OCI-LY7 (cell line): ENCODE data around the gene ZNF335. TPM values are rescaled to one million over a fixed set of nuclear protein-coding genes. Genes with fewer than 3 reads are reported as not detected.
"Not testable (repeated sequence)": the region's sequence is repeated elsewhere in the genome, so short reads cannot be mapped to it uniquely, and the experiment has no call there.

Experiments used
- BruUV-seq: library from RNA; stranded (reverse); fragments of 400-500 nt; replicated peaks from 2 replicates; lab custom pipeline; 2021; lab: Mats Ljungman, UMichigan
- CTCF ChIA-PET: fragments of 300-600 bp; sonication (Branson Sonifier 250); formaldehyde crosslinking; loops from one replicate; lab custom pipeline; 2022; ENCODE audit warnings: antibody characterized with exemption; ENCODE audit not compliant: unreplicated experiment; lab: Charles Lee
- POLR2A ChIA-PET: fragments of 300-600 bp; sonication (Branson Sonifier 250); formaldehyde crosslinking; loops from one replicate; lab custom pipeline; 2022; ENCODE audit warnings: antibody characterized with exemption; lab: Charles Lee
- DNase-seq: peaks from one replicate; pipeline ENCODE4 v3.0.0-alpha.2; 2015; ENCODE audit warnings: low spot score
- H2AFZ ChIP-seq: fragments of 200-600 bp; sonication (generic), shearing (Covaris generic); 2 replicates; pipeline ENCODE4 v1.6.1; 2014; ENCODE audit warnings: mild to moderate bottlenecking, antibody characterized with exemption, low read length, moderate library complexity
- H3K27ac ChIP-seq: fragments of 200-600 bp; sonication (generic); 2 replicates; pipeline ENCODE4 v1.5.1; 2014; ENCODE audit warnings: mixed run types, low read depth, mild to moderate bottlenecking, moderate library complexity, low read length, inconsistent platforms; ENCODE audit not compliant: poor library complexity, severe bottlenecking
- H3K36me3 ChIP-seq: fragments of 200-600 bp; sonication (generic); 2 replicates; pipeline ENCODE4 v1.6.1; 2014; ENCODE audit warnings: mild to moderate bottlenecking, antibody characterized with exemption, low read length, moderate library complexity, mixed read lengths; ENCODE audit not compliant: insufficient read depth
- H3K4me1 ChIP-seq: fragments of 200-600 bp; sonication (generic); 2 replicates; pipeline ENCODE4 v1.5.1; 2014; ENCODE audit warnings: mild to moderate bottlenecking, low read length; ENCODE audit not compliant: insufficient read depth, poor library complexity, severe bottlenecking
- H3K4me2 ChIP-seq: fragments of 200-600 bp; sonication (generic); 2 replicates; pipeline ENCODE4 v1.6.1; 2014; ENCODE audit warnings: mild to moderate bottlenecking, low read length
- H3K4me3 ChIP-seq: fragments of 200-600 bp; sonication (generic); 2 replicates; pipeline ENCODE4 v1.5.1; 2014; ENCODE audit warnings: mild to moderate bottlenecking, low read depth, low read length; ENCODE audit not compliant: poor library complexity, severe bottlenecking
- H3K79me2 ChIP-seq: fragments of 200-600 bp; sonication (generic); 2 replicates; pipeline ENCODE4 v1.6.1; 2016; ENCODE audit warnings: low read depth, mild to moderate bottlenecking, low read length, moderate library complexity, mixed read lengths; ENCODE audit not compliant: insufficient read depth
- H3K9me2 ChIP-seq: fragments of 200-600 bp; sonication (generic); 2 replicates; pipeline ENCODE4 v1.6.1; 2016; ENCODE audit warnings: mild to moderate bottlenecking, low read length, mixed read lengths; ENCODE audit not compliant: insufficient read depth
- H3K9me3 ChIP-seq: fragments of 200-600 bp; sonication (generic); 2 replicates; pipeline ENCODE4 v1.6.1; 2014; ENCODE audit warnings: mild to moderate bottlenecking, mixed run types, low read length, mixed read lengths
- H4K20me1 ChIP-seq: fragments of 200-600 bp; sonication (generic); 2 replicates; pipeline ENCODE4 v1.6.1; 2014; ENCODE audit warnings: mild to moderate bottlenecking, antibody characterized with exemption, low read length, moderate library complexity, mixed read lengths; ENCODE audit not compliant: insufficient read depth
- EZH2phosphoT487 ChIP-seq: fragments of 200-600 bp; sonication (generic); IDR thresholded peaks from 2 replicates; pipeline ENCODE4 v1.6.1; 2018; ENCODE audit warnings: low read depth, borderline replicate concordance, mild to moderate bottlenecking, mixed run types, antibody characterized with exemption, low read length, moderate library complexity, mixed read lengths
- intact Hi-C: fragments of 100-400 bp; cut with micrococcal nuclease; formaldehyde crosslinking; loops from one replicate; pipeline ENCODE4 v1.10.0; 2022; ENCODE audit not compliant: unreplicated experiment
- total RNA-seq, 2 experiments: library from RNA; depleted of rRNA in 1 of 2; stranded (reverse); fragments of >200 nt in 1 of 2; shearing (Covaris generic) in 1 of 2; gene quantifications; 2 replicates each; pipeline ENCODE4 v1.2.3, GENCODE V29; 2014 to 2022
- TF ChIP-seq, protein P1 (sequence below): fragments of 200-600 bp; sonication (generic); conservative IDR thresholded peaks from 2 replicates; pipeline ENCODE4 v1.5.1; 2014; ENCODE audit warnings: mild to moderate bottlenecking, antibody characterized with exemption, low read length, moderate library complexity, mixed read lengths

Gene ZNF335
- total RNA-seq, 2 experiments from 2014 or later = 21.0 to 28.4 TPM

DNA sequence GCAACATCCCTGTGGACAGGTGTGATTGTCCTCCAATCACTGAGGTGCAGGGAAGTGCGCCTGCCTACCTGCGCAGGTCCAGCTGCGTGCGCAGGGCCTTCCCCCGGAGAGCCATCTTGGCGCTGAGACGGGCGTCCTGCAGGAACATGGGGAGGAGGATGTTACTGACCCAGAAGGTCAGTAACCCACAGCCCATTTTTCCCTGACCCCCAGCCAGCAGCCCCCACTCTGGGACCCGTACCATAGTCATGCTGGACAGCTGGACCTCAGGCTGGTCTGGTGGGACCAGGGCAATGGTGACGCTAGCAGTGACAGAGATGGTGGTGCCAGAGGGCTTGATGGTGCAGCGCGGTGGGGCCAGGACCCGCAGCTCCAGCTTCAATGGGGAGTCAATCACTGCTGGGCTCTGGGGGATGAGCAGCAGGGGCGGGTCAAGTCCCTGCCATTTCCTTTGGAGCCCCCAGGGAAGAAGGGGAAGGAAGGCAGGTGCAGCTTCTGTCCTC is 69.8 kb downstream of the ZNF335 start:
- no peaks in the 10 kb centered on the region for H3K9me3 ChIP-seq
- no peaks in the 10 kb centered on the region for H3K79me2 ChIP-seq
- TF ChIP-seq, protein P1, sequence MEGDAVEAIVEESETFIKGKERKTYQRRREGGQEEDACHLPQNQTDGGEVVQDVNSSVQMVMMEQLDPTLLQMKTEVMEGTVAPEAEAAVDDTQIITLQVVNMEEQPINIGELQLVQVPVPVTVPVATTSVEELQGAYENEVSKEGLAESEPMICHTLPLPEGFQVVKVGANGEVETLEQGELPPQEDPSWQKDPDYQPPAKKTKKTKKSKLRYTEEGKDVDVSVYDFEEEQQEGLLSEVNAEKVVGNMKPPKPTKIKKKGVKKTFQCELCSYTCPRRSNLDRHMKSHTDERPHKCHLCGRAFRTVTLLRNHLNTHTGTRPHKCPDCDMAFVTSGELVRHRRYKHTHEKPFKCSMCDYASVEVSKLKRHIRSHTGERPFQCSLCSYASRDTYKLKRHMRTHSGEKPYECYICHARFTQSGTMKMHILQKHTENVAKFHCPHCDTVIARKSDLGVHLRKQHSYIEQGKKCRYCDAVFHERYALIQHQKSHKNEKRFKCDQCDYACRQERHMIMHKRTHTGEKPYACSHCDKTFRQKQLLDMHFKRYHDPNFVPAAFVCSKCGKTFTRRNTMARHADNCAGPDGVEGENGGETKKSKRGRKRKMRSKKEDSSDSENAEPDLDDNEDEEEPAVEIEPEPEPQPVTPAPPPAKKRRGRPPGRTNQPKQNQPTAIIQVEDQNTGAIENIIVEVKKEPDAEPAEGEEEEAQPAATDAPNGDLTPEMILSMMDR = no peak
- TF ChIP-seq EZH2phosphoT487 = no peak
- H4K20me1 ChIP-seq = no peaks in the 10 kb centered on the region
- no peaks in the 10 kb centered on the region for H3K36me3 ChIP-seq
- H3K9me2 ChIP-seq = no peaks in the 10 kb centered on the region
- H3K4me1 ChIP-seq = peaks cover 7% of the 10 kb centered on the region
- H3K4me3 ChIP-seq = no peak overlapping the region
- no peak for DNase-seq
- CTCF ChIA-PET = no interaction called here
- H3K4me2 ChIP-seq = no peak overlapping the region
- no peak overlapping the region for H2AFZ ChIP-seq
- no peak overlapping the region for H3K27ac ChIP-seq
- BruUV-seq = no TSS peak
- intact Hi-C loops = no loop called here
- POLR2A ChIA-PET = interaction anchor here (1.3 kb wide), 1 partner anchor 25 kb away, joined by 3 read pairs; no protein-coding TSS in a partner anchor

GRCh38 chr20:45901332-45901731 is 70.7 kb downstream of the ZNF335 start:
- CTCF ChIA-PET = not testable (repeated sequence)
- POLR2A ChIA-PET = interaction anchor here (1.3 kb wide), 1 partner anchor 26 kb away, joined by 3 read pairs; no protein-coding TSS in a partner anchor

DNA sequence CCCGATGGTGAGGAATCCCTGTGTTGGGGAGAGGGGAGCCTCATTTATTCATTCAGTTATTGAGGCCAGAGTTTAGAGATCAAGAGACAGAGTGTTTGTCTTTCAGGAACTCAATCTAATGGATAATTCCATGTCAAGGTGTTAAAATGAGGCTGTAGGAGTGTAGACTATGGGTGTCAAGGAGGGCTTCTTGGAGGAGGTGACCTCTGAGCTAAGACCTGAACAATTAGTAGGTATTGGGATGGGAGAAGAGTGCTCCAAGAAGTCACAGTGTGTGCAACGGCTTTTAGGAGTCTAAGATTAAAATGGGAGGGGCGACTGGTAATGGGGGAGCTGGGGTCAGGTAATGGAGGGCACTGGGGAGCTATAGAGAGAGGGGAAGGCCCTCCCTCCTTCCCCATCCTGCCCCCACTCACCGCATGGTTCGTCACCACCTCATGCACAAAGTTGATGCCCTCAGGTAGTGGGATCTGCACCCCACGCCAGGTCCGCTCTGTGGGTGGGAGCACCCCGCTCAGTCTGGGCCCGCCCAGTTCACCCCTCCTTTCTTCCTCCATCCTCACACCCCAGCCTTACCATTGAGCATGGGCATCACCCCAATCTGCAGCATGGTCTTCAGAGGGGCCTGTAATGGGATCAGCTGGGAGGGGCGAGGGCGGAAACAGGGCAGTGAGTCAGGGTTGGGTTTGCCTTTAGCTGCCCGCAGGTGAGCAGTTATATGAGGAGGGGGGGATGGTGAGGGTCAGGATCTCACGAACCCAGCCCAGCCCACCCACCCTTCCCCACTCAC is 72.8 kb downstream of the ZNF335 start:
- no TSS peak for BruUV-seq
- CTCF ChIA-PET = no interaction called here

More at GRCh38 chr20:45901332-45901731, 70.7 kb downstream of the ZNF335 start:
- H4K20me1 ChIP-seq, H3K4me1 ChIP-seq, intact Hi-C loops, DNase-seq, H3K4me2 ChIP-seq, H3K9me3 ChIP-seq, H3K36me3 ChIP-seq, H3K4me3 ChIP-seq, H3K79me2 ChIP-seq, H3K27ac ChIP-seq, H3K9me2 ChIP-seq, BruUV-seq, H2AFZ ChIP-seq: not testable (repeated sequence)

More for the DNA sequence above, 72.8 kb downstream of the ZNF335 start:
- no peak for DNase-seq
- no peak overlapping the region for H3K27ac ChIP-seq
- intact Hi-C loops = no loop called here
- no peaks in the 10 kb centered on the region for H3K9me3 ChIP-seq
- no peak overlapping the region for H2AFZ ChIP-seq
- no peak for TF ChIP-seq EZH2phosphoT487
- TF ChIP-seq, protein P1 = no peak
- no peak overlapping the region for H3K4me2 ChIP-seq
- peaks cover 4% of the 10 kb centered on the region for H3K36me3 ChIP-seq
- H4K20me1 ChIP-seq = no peaks in the 10 kb centered on the region
- H3K9me2 ChIP-seq = no peaks in the 10 kb centered on the region
- no peak overlapping the region for H3K4me3 ChIP-seq
- peaks cover 7% of the 10 kb centered on the region for H3K4me1 ChIP-seq
- POLR2A ChIA-PET = no interaction called here
- no peaks in the 10 kb centered on the region for H3K79me2 ChIP-seq

Other genes with a start within 250 kb of the ZNF335 start
- not detected in 2 replicates for gene SPINT4, start 249.9 kb downstream of the ZNF335 start, total RNA-seq (2014; rRNA removed; shearing (Covaris generic))
- not detected in 2 replicates for gene SPINT4, start 249.9 kb downstream of the ZNF335 start, total RNA-seq (2022)
- not detected in 2 replicates for gene WFDC3, start 180.3 kb downstream of the ZNF335 start, total RNA-seq (2014; rRNA removed; shearing (Covaris generic))
- not detected in 2 replicates for gene WFDC3, start 180.3 kb downstream of the ZNF335 start, total RNA-seq (2022)
- 25.8 and 30.5 TPM in 2 replicates for gene DNTTIP1, start 180.2 kb downstream of the ZNF335 start, total RNA-seq (2014; rRNA removed; shearing (Covaris generic))
- 38.7 and 38.8 TPM in 2 replicates for gene DNTTIP1, start 180.2 kb downstream of the ZNF335 start, total RNA-seq (2022)
- 225 and 269 TPM in 2 replicates for gene UBE2C, start 159.6 kb downstream of the ZNF335 start, total RNA-seq (2014; rRNA removed; shearing (Covaris generic))
- gene UBE2C, start 159.6 kb downstream of the ZNF335 start, total RNA-seq (2022) = 222 and 255 TPM in 2 replicates
- not detected in 2 replicates for gene TNNC2, start 144.9 kb downstream of the ZNF335 start, total RNA-seq (2014; rRNA removed; shearing (Covaris generic))
- gene TNNC2, start 144.9 kb downstream of the ZNF335 start, total RNA-seq (2022) = not detected in 2 replicates
- gene SNX21, start 138.4 kb downstream of the ZNF335 start, total RNA-seq (2014; rRNA removed; shearing (Covaris generic)) = 0.49 and 0.79 TPM in 2 replicates
- 0.49 and 1.1 TPM in 2 replicates for gene SNX21, start 138.4 kb downstream of the ZNF335 start, total RNA-seq (2022)
- gene ACOT8, start 114.8 kb downstream of the ZNF335 start, total RNA-seq (2014; rRNA removed; shearing (Covaris generic)) = 37.1 and 44.6 TPM in 2 replicates
- 28.0 and 28.2 TPM in 2 replicates for gene ACOT8, start 114.8 kb downstream of the ZNF335 start, total RNA-seq (2022)
- 5.7 and 12.0 TPM in 2 replicates for gene ZSWIM3, start 114.6 kb downstream of the ZNF335 start, total RNA-seq (2014; rRNA removed; shearing (Covaris generic))
- gene ZSWIM3, start 114.6 kb downstream of the ZNF335 start, total RNA-seq (2022) = 6.0 and 6.8 TPM in 2 replicates
- 10.9 and 19.2 TPM in 2 replicates for gene ZSWIM1, start 91.0 kb downstream of the ZNF335 start, total RNA-seq (2014; rRNA removed; shearing (Covaris generic))
- gene ZSWIM1, start 91.0 kb downstream of the ZNF335 start, total RNA-seq (2022) = 12.7 and 13.9 TPM in 2 replicates
- gene SPATA25, start 84.6 kb downstream of the ZNF335 start, total RNA-seq (2014; rRNA removed; shearing (Covaris generic)) = 5.8 and 6.1 TPM in 2 replicates
- gene SPATA25, start 84.6 kb downstream of the ZNF335 start, total RNA-seq (2022) = 5.8 and 5.9 TPM in 2 replicates
- 6.0 and 10.7 TPM in 2 replicates for gene NEURL2, start 81.0 kb downstream of the ZNF335 start, total RNA-seq (2014; rRNA removed; shearing (Covaris generic))
- 6.2 and 9.9 TPM in 2 replicates for gene NEURL2, start 81.0 kb downstream of the ZNF335 start, total RNA-seq (2022)
- gene CTSA, start 80.9 kb downstream of the ZNF335 start, total RNA-seq (2014; rRNA removed; shearing (Covaris generic)) = 27.1 and 33.1 TPM in 2 replicates
- gene CTSA, start 80.9 kb downstream of the ZNF335 start, total RNA-seq (2022) = 36.4 and 36.7 TPM in 2 replicates
- gene PLTP, start 60.0 kb downstream of the ZNF335 start, total RNA-seq (2014; rRNA removed; shearing (Covaris generic)) = 14.3 and 17.1 TPM in 2 replicates
- gene PLTP, start 60.0 kb downstream of the ZNF335 start, total RNA-seq (2022) = 12.7 and 15.8 TPM in 2 replicates
- gene PCIF1, start 37.5 kb downstream of the ZNF335 start, total RNA-seq (2014; rRNA removed; shearing (Covaris generic)) = 16.7 and 21.2 TPM in 2 replicates
- 40.6 and 50.3 TPM in 2 replicates for gene PCIF1, start 37.5 kb downstream of the ZNF335 start, total RNA-seq (2022)
- not detected in 2 replicates for gene MMP9, start 36.7 kb upstream of the ZNF335 start, total RNA-seq (2014; rRNA removed; shearing (Covaris generic))
- not detected in 2 replicates for gene MMP9, start 36.7 kb upstream of the ZNF335 start, total RNA-seq (2022)
- 0.18 and 3.8 TPM in 2 replicates for gene SLC12A5, start 57.0 kb upstream of the ZNF335 start, total RNA-seq (2014; rRNA removed; shearing (Covaris generic))
- gene SLC12A5, start 57.0 kb upstream of the ZNF335 start, total RNA-seq (2022) = 10.3 and 11.0 TPM in 2 replicates
- gene NCOA5, start 117.8 kb upstream of the ZNF335 start, total RNA-seq (2014; rRNA removed; shearing (Covaris generic)) = 21.8 and 23.4 TPM in 2 replicates
- 29.1 and 33.7 TPM in 2 replicates for gene NCOA5, start 117.8 kb upstream of the ZNF335 start, total RNA-seq (2022)
- gene CD40, start 146.1 kb upstream of the ZNF335 start, total RNA-seq (2014; rRNA removed; shearing (Covaris generic)) = 23.0 and 34.7 TPM in 2 replicates
- 64.2 and 71.6 TPM in 2 replicates for gene CD40, start 146.1 kb upstream of the ZNF335 start, total RNA-seq (2022)